ENCODE data around the gene PTPN3.
"Not testable (repeated sequence)": the region's sequence is repeated elsewhere in the genome, so short reads cannot be mapped to it uniquely, and the experiment has no call there.

PTPN3 gene

DNA sequence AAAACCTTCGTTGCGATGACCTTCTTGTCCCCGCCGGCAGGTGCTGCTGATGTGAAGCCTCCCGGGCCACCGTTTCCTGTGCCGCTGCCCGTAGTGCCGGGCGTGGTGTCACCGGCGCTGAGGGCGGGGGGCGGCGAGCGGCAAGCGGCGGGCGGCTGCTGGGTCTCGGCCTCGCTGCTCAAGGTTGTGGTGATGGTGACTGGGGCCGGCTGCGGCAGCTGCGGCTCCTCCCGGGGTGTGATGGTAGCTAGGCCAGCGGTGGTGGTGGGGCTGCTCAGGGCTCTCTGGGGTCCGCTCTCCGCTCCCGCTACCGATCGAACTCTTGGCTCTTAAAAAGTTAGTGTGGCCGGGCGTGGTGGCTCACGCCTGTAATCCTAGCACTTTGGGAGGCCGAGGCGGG is 36.0 kb upstream of the PTPN3 start:
- DNase-seq (ENCODE audit: low read depth), result no peak
- no peak overlapping the region for H3K4me3 ChIP-seq (ENCODE audit: low read depth, low read length)
- TF ChIP-seq, protein P1, sequence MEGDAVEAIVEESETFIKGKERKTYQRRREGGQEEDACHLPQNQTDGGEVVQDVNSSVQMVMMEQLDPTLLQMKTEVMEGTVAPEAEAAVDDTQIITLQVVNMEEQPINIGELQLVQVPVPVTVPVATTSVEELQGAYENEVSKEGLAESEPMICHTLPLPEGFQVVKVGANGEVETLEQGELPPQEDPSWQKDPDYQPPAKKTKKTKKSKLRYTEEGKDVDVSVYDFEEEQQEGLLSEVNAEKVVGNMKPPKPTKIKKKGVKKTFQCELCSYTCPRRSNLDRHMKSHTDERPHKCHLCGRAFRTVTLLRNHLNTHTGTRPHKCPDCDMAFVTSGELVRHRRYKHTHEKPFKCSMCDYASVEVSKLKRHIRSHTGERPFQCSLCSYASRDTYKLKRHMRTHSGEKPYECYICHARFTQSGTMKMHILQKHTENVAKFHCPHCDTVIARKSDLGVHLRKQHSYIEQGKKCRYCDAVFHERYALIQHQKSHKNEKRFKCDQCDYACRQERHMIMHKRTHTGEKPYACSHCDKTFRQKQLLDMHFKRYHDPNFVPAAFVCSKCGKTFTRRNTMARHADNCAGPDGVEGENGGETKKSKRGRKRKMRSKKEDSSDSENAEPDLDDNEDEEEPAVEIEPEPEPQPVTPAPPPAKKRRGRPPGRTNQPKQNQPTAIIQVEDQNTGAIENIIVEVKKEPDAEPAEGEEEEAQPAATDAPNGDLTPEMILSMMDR (IDR thresholded peaks at IDR 0.05; ENCODE audit: low read depth, low read length, missing control alignments), result no peak

DNA sequence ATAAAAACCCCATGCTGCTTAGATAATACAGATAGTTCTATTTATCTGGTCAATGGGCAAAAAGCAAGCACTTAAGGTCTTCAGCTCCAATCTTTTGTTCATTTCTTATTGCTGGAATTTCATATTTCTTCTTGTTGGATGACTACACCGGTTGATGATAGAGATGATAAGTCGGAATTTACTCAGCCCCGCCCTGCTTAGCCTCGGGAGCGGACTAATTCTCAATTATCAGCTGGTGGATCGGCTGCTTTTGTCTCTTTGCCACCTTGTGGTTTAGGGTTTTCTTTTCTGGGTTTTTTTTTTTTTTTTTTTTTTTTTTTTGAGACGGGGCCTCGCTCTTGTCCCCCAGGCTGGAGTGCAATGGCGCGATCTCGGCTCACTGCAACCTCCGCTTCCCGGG is 34.5 kb upstream of the PTPN3 start:
- DNase-seq (ENCODE audit: low read depth); H3K4me3 ChIP-seq (ENCODE audit: low read depth, low read length): not testable (repeated sequence)

DNA sequence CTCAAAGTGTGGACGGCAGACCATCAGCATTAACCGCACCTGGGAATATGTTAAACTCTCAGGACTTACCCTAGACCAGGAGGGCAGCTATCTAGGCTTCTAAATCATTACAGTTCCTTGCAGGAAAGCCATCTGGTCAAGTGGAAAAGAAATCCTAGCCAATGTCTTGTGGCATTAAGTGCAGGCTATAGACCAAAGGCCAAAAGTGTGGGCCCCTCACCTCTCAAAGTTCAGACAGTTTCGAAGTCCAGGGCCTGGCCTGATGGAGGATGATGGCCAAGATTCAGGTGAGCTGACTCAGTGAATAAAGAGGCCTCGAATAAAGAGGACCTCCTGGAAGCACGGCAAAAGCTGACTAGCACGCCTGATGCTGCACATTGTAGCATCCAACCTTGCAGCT is 24.0 kb upstream of the PTPN3 start:
- TF ChIP-seq, protein P1 (IDR thresholded peaks at IDR 0.05; ENCODE audit: low read depth, low read length, missing control alignments), result no peak
- no peak overlapping the region for H3K4me3 ChIP-seq (ENCODE audit: low read depth, low read length)
- no peak for DNase-seq (ENCODE audit: low read depth)

DNA sequence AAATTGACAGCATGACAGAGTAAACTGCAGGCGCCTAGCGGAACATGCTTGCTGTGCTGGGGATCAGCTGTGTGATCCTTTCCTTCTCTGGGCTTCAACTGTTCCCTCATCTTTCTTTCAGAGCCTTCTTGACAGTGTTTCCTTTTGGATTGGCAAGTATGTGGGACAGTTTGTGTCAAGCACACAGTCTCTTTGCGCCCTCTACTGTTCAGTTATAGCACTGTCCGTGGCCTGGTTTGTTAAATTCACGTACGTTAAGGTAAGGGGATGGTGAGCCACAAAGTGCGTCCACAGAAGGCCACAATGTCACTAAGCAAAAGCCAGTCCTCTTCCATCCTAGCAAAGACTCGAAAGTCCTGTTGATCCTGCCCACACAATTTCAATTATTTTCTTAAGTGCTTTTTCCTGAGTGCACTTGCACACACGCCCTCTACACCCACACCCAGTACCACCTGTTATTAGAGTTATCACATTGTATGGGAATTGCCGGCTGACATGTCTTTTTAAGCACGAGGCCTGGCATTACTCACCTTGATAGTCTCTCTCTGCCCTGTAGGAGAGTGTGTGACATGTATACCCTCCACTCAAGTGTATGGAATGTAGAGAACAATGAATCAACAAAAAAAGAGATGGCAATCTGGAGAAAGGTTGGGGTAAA is 22.5 kb upstream of the PTPN3 start:
- peak; percentile 45 for DNase-seq (ENCODE audit: low read depth)
- TF ChIP-seq, protein P1 (IDR thresholded peaks at IDR 0.05; ENCODE audit: low read depth, low read length, missing control alignments), result peak; percentile 96

DNA sequence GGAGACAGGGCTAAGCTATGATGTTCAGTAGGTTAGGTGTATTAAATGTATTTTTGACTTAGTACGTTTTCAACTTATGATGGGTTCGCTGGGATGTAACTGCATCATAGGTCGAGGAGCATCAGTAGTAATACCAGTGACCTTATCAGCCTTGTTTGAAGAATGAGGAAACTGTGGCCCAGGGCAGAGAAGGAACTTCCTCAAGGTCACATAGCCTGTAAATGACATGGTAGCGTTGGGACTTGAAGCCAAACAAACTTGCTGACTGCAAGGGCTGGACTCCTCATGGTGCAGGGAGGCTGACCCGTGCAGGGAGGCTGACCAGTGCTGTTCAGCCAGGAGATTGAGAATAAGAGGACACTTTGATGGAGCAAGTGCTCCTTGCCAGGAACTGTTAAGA is 21.3 kb upstream of the PTPN3 start:
- DNase-seq (ENCODE audit: low read depth), result no peak
- TF ChIP-seq, protein P1 (IDR thresholded peaks at IDR 0.05; ENCODE audit: low read depth, low read length, missing control alignments), result no peak
- H3K4me3 ChIP-seq (ENCODE audit: low read depth, low read length), result no peak overlapping the region

More for the DNA sequence above, 22.5 kb upstream of the PTPN3 start:
- no peak overlapping the region for H3K4me3 ChIP-seq (ENCODE audit: low read depth, low read length)

DNA sequence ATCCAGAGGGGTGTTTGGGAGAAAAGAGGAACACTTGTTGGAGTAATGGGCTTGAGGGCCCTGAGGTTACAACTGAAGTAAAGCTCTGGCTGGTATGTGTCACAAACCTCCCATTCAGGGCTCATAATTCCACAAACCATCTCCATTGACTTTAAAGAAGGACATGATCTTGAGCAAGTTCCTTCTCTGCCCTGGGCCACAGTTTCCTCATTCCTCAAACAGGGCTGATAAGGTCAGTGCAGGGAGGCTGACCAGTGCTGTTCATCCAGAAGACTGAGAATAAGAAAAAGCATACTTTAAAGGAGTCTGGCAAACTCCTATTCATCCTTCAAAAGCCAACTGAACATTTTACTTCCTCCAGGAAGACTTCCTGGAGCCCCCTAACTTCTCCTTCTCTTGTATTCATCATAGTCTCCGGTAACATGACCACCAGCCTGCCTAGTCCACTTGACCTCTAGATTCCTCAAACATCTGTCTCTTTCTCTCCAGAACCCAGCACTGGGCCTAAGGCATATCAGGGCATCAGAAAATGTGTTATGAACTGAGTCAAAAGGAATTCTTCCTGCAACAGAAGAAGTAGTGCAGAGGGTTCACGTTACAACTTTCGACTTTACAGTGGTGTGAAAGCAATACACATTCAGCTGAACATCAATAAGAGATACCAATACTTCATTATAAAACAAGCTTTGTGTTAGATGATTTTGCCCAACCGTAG is 20.7 kb upstream of the PTPN3 start:
- TF ChIP-seq, protein P1 (IDR thresholded peaks at IDR 0.05; ENCODE audit: low read depth, low read length, missing control alignments), result no peak
- DNase-seq (ENCODE audit: low read depth), result no peak
- H3K4me3 ChIP-seq (ENCODE audit: low read depth, low read length), result no peak overlapping the region

DNA sequence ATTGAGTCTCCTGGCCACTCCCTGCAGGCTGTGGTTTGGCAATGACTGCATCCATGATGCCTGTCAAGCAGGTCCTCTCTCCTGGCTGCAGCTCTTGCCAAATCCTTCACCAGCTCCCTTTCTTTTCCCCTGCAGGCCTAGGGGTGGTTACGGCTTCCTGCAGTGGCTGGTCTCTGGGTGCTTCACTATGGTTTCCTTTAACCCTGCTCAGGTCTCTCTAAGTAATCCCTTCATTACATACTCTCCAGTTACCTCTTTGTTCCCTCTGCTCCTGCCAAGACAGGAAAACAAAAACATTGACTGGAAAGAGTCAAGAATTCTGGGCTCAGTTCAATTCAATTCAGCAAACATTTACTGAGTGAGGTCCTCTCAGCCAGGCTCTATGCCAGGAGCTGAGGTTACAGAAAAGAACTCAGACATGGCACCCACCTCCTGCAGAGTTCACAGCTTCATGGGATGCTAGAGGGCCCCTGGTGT is 19.8 kb upstream of the PTPN3 start:
- H3K4me3 ChIP-seq (ENCODE audit: low read depth, low read length), result no peak overlapping the region
- no peak for DNase-seq (ENCODE audit: low read depth)
- TF ChIP-seq, protein P1 (IDR thresholded peaks at IDR 0.05; ENCODE audit: low read depth, low read length, missing control alignments), result no peak

Measured in GM12864 (cell line).